K562 (cell line): ENCODE results near the gene ADNP2. TPM values are rescaled to one million over a fixed set of nuclear protein-coding genes. Genes with fewer than 3 reads are reported as not detected.

Source experiments
- ATAC-seq: fragments of 200-7000 bp; cut with Tn5 transposase; 3 replicates; pipeline ENCODE4 v1.9.1; 2020; ENCODE audit warnings: moderate library complexity
- BruUV-seq: library from RNA; stranded (reverse); fragments of 400-500 nt; replicated peaks from 2 replicates; lab custom pipeline; 2021; lab: Mats Ljungman, UMichigan
- CTCF ChIA-PET: fragments of 300-600 bp; formaldehyde crosslinking; extraction: SDS; loops from one replicate; lab custom pipeline; 2021; ENCODE audit warnings: low intra/inter-chr PET ratio; lab: Yijun Ruan, JAX
- POLR2A ChIA-PET: fragments of 300-600, 350-650 bp; sonication (Branson Sonifier 250); formaldehyde crosslinking; extraction: SDS; loops from one replicate; lab custom pipeline; 2021; ENCODE audit warnings: antibody characterized with exemption, inconsistent platforms; lab: Yijun Ruan, JAX
- DNase-seq, 4 experiments: peaks; one replicate each; pipeline versions ENCODE4 v3.0.0 to v3.0.0-alpha.2; 2011 to 2018; ENCODE audit warnings: low spot score in 3 of 4, mixed read lengths in 3 of 4; ENCODE audit errors: extremely low read depth in 1 of 4
- FAIRE-seq: peaks from 2 replicates; lab custom pipeline; 2011; peaks lifted over from hg19 to GRCh38; lab: Jason Lieb, UNC
- H2AFZ ChIP-seq: 2 replicates; pipeline ENCODE4 v1.6.0; 2011; ENCODE audit warnings: low read depth, low read length, control low read depth, inconsistent platforms
- H3K27ac ChIP-seq: fragments of 200-600 bp; 3 replicates; pipeline ENCODE4 v1.8.0; 2011; ENCODE audit warnings: low read depth, mild to moderate bottlenecking, control low read depth, inconsistent platforms, low read length, moderate library complexity, mixed read lengths; ENCODE audit errors: extremely low read depth
- H3K27me3 ChIP-seq, 2 experiments: fragments of 300-600 bp in 1 of 2; 2 replicates in 1 of 2; 3 replicates in 1 of 2; pipeline versions ENCODE4 v1.6.0 to v1.8.0; 2011; ENCODE audit warnings: inconsistent platforms in 2 of 2, low read length in 2 of 2, mild to moderate bottlenecking in 1 of 2, mixed read lengths in 1 of 2, moderate library complexity in 1 of 2; ENCODE audit not compliant: control insufficient read depth in 2 of 2, insufficient read depth in 2 of 2
- H3K36me3 ChIP-seq: fragments of 300-600 bp; 3 replicates; pipeline ENCODE4 v1.8.0; 2011; ENCODE audit warnings: mild to moderate bottlenecking, low read length, inconsistent platforms; ENCODE audit not compliant: control insufficient read depth, insufficient read depth
- H3K4me1 ChIP-seq, 2 experiments: fragments of 200-600 bp in 1 of 2; replicated peaks in 1 of 2; 2 replicates in 1 of 2; 3 replicates in 1 of 2; pipeline versions ENCODE4 v1.5.1 to v1.8.0; 2011; ENCODE audit warnings: inconsistent platforms in 2 of 2, low read length in 2 of 2, mild to moderate bottlenecking in 1 of 2, mixed read lengths in 1 of 2, moderate library complexity in 1 of 2; ENCODE audit not compliant: control insufficient read depth in 2 of 2, insufficient read depth in 2 of 2
- H3K4me2 ChIP-seq: 2 replicates; pipeline ENCODE4 v1.6.1; 2011; ENCODE audit warnings: low read length, control low read depth, inconsistent platforms, mixed read lengths; ENCODE audit not compliant: insufficient read depth
- H3K4me3 ChIP-seq: fragments of 200-600 bp; sonication (generic), shearing (Covaris generic); 2 replicates; pipeline ENCODE4 v1.5.1; 2016; ENCODE audit warnings: control low read depth, inconsistent platforms
- H3K79me2 ChIP-seq: fragments of 200-600 bp; 3 replicates; pipeline ENCODE4 v1.8.0; 2011; ENCODE audit warnings: low read length, inconsistent platforms; ENCODE audit not compliant: control insufficient read depth, insufficient read depth
- H3K9ac ChIP-seq, 2 experiments: 2 replicates each; pipeline versions ENCODE4 v1.6.0 to v1.6.1; 2011; ENCODE audit warnings: low read depth in 2 of 2, low read length in 2 of 2, control low read depth in 1 of 2, inconsistent platforms in 1 of 2, mild to moderate bottlenecking in 1 of 2, mixed read lengths in 1 of 2; ENCODE audit not compliant: insufficient read depth in 1 of 2
- H3K9me1 ChIP-seq: one replicate; pipeline ENCODE4 v1.6.0; 2011; ENCODE audit warnings: inconsistent platforms, mild to moderate bottlenecking, low read length, moderate library complexity; ENCODE audit not compliant: control insufficient read depth, insufficient read depth
- H3K9me3 ChIP-seq: replicated peaks from 2 replicates; pipeline ENCODE4 v1.5.1; 2011; ENCODE audit warnings: low read depth, low read length, inconsistent platforms; ENCODE audit not compliant: control insufficient read depth, insufficient read depth
- H4K20me1 ChIP-seq: replicated peaks from 2 replicates; pipeline ENCODE4 v1.6.1; 2011; ENCODE audit warnings: low read length, inconsistent platforms, mixed read lengths; ENCODE audit not compliant: control insufficient read depth, insufficient read depth
- ATF7 ChIP-seq: fragments of 450-650 bp; IDR thresholded peaks from 2 replicates; pipeline ENCODE4 v1.7.1; 2014; ENCODE audit warnings: mild to moderate bottlenecking, moderate library complexity
- CBX2 ChIP-seq: fragments of 200-600 bp; sonication (generic); IDR thresholded peaks from one replicate; pipeline ENCODE4 v1.6.1; 2012; ENCODE audit warnings: mild to moderate bottlenecking, low read length, inconsistent platforms; ENCODE audit not compliant: insufficient read depth, poor library complexity, severe bottlenecking
- NONO ChIP-seq, 2 experiments: fragments of 200-400 bp in 1 of 2; fragments of 450-650 bp in 1 of 2; formaldehyde crosslinking in 1 of 2; IDR thresholded peaks; 2 replicates each; pipeline ENCODE4 v1.6.1; 2017; ENCODE audit warnings: low read depth in 2 of 2, mild to moderate bottlenecking in 2 of 2, moderate library complexity in 2 of 2, low read length in 1 of 2
- POLR2G ChIP-seq: fragments of 200-400 bp; formaldehyde crosslinking; IDR thresholded peaks from 2 replicates; pipeline ENCODE4 v1.6.1; 2017; ENCODE audit warnings: low read depth, mild to moderate bottlenecking, antibody characterized with exemption, low read length, moderate library complexity
- PURB ChIP-seq: sonication (generic); formaldehyde crosslinking; IDR thresholded peaks from 2 replicates; pipeline ENCODE4 v1.9.0; 2021; ENCODE audit warnings: low read depth, mild to moderate bottlenecking, missing genetic modification reagents
- RAD21 ChIP-seq, 2 experiments: fragments of 250-450 bp in 1 of 2; fragments of 450-650 bp in 1 of 2; sonication (Bioruptor Pico) in 1 of 2; formaldehyde crosslinking in 1 of 2; IDR thresholded peaks in 1 of 2; conservative IDR thresholded peaks in 1 of 2; 2 replicates each; pipeline versions ENCODE4 v1.4.0 to v1.8.0; 2020 to 2022; ENCODE audit warnings: mild to moderate bottlenecking in 2 of 2, moderate library complexity in 1 of 2
- SP1 ChIP-seq: sonication (generic); formaldehyde crosslinking; IDR thresholded peaks from 2 replicates; pipeline ENCODE4 v1.8.1; 2022; ENCODE audit warnings: mild to moderate bottlenecking, missing genetic modification reagents
- THRAP3 ChIP-seq: fragments of 450-650 bp; IDR thresholded peaks from 2 replicates; pipeline ENCODE4 v1.6.1; 2016; ENCODE audit warnings: mild to moderate bottlenecking, inconsistent platforms, borderline replicate concordance
- ZFP30 ChIP-seq: fragments of 250-450 bp; sonication (Bioruptor Pico); IDR thresholded peaks from 2 replicates; pipeline ENCODE4 v1.8.0; 2022; ENCODE audit warnings: moderate library complexity, mild to moderate bottlenecking, inconsistent platforms, borderline replicate concordance
- ZNF75A ChIP-seq: fragments of 450-650 bp; formaldehyde crosslinking; IDR thresholded peaks from 2 replicates; pipeline ENCODE4 v1.4.0; 2020; ENCODE audit warnings: mild to moderate bottlenecking
- whole genome bisulfite sequencing: fragments of 100-300 bp; shearing (Covaris generic); methylation state at CpG from one replicate; pipeline ENCODE4 v1.1.6; 2016; ENCODE audit warnings: low coverage, mixed read lengths; ENCODE audit not compliant: insufficient coverage; ENCODE audit errors: missing lambda C conversion rate; 5-methylcytosine and 5-hydroxymethylcytosine counted together
- in situ Hi-C: fragments of 300-500 bp; cut with MboI; formaldehyde crosslinking; loops from 4 replicates; pipeline ENCODE4 v1.15.0; 2018; ENCODE audit warnings: inconsistent platforms, mixed read lengths
- intact Hi-C: fragments of 100-400 bp; cut with micrococcal nuclease; formaldehyde crosslinking; loops from 2 replicates; pipeline ENCODE4 v1.14.2; 2022
- polyA plus RNA-seq, 8 experiments: library from polyadenylated mRNA; depleted of rRNA in 4 of 8; stranded (reverse) in 5 of 8; unstranded in 3 of 8; fragments of >200 nt; fragmentation: Nextera tagmentation in 2 of 8; fragmentation: Illumina TruSeq in 1 of 8; extraction: Ambion mirVana in 2 of 8; extraction: Trizol in 1 of 8; gene quantifications; 2 replicates each; pipeline versions ENCODE4 v1.2.1 to v1.2.3, GENCODE V29; 2011 to 2014; ENCODE audit warnings: inconsistent platforms in 1 of 8, missing spikeins in 1 of 8
- total RNA-seq, 7 experiments: library from RNA; depleted of rRNA in 6 of 7; stranded (reverse); fragments of >200 nt in 6 of 7; fragmentation: Illumina TruSeq in 2 of 7; extraction: Trizol in 2 of 7; gene quantifications; 2 replicates each; pipeline versions ENCODE4 v1.2.1 to v1.2.3, GENCODE V29; 2011 to 2021; ENCODE audit warnings: low replicate concordance in 1 of 7

The ADNP2 gene
- total and polyA plus RNA-seq, 9 of the 15 experiments (the other 6 are each of a cell fraction or from before 2014, with no cell fraction given): 5.8 to 24.3 (median 16.0) TPM

GRCh38 chr18:80180778-80181564 lies 71.9 kb downstream of the ADNP2 start:
- CTCF ChIA-PET: no interaction called here
- WGBS: 5% methylated on average over 28 of the region's 33 CpGs

DNA sequence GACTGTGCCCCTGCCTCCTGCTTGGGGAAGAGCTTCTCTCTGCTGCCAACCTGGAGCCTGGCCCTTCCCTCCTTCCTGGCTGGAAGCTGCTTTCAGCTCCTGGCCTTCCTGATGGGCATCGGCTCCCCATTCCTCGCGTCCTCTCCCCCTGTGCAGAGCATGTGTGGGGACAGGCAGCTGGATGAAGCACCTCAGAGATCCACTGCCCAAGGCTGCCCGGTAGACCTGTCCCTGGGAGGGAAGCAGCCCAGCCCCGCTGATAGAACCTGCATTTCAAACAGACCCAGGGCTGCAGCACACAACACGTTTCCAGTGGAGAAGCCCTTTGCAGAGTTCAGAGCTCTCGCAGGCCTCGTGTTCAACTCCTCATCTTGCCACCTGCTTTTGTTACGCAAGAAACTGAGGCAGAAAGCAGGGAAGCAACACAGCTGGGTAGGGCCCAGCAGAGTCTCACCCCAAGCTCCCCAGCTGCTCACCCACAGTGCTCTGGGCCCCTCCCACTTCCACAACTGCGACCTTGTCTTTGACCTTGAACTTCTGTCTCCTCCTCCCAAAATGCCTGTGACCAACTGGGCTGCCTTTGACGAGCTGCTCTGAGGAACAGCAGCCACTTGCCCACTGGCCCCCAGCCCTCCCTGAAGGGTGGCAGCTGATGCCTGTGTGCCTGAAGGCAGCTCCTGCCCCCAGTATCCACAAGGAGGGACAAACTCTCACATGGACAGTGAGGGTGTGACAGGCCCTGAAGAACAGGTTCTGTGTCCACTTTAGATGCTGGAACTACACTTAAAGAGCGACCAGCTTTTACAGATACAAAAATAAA lies 72.8 kb downstream of the ADNP2 start:
- no peak for FAIRE-seq
- 3% methylated on average over 7 of the region's 12 CpGs for WGBS
- Histone ChIP-seq H3K4me1 (no peaks in the 10 kb centered on the region), H3K9me3 (no peaks in the 10 kb centered on the region), H3K27ac (no peak overlapping the region), H3K36me3 (no peaks in the 10 kb centered on the region), H3K79me2 (no peaks in the 10 kb centered on the region), H4K20me1 (0 out of 2 replicates have a peak, but pooled peaks cover 3% of the 10 kb centered on the region), H3K27me3 (peaks cover 18 to 83% of the 10 kb centered on the region in 2 experiments; a peak in 4 of 5 replicates), H3K9me1 (no peaks in the 10 kb centered on the region), H3K4me2 (no peak overlapping the region), H3K4me3 (no peak overlapping the region), H3K9ac (no peak overlapping the region), H2AFZ (no peak overlapping the region)
- intact Hi-C loops: no loop called here
- no TSS peak for BruUV-seq
- ChIA-PET CTCF (no interaction called here), POLR2A (interaction anchor here (0.7 to 0.9 kb wide), 3 partner anchors 9 to 41 kb away, joined by 3 read pairs; no protein-coding TSS in a partner anchor)
- in situ Hi-C loops: no loop called here
- no peak for TF ChIP-seq ZFP30
- no peak for TF ChIP-seq THRAP3
- TF ChIP-seq ATF7: no peak
- no peak for TF ChIP-seq ZNF75A (CRISPR knock-in tag)
- TF ChIP-seq SP1: no peak
- no peak for TF ChIP-seq RAD21 (CRISPR knock-in tag; conservative IDR thresholded peaks at IDR 0.05 in 1 of 2, IDR thresholded peaks at IDR 0.05 in 1 of 2)
- no peak for TF ChIP-seq PURB (CRISPR knock-in tag)
- no peak for ATAC-seq
- DNase-seq: no peak

More at GRCh38 chr18:80180778-80181564, 71.9 kb downstream of the ADNP2 start:
- H3K4me1 ChIP-seq: no peaks in the 10 kb centered on the region
- POLR2A ChIA-PET: no interaction called here
- no peak overlapping the region for H3K4me3 ChIP-seq
- FAIRE-seq (no peak), DNase-seq (no peak), ATAC-seq (no peak)
- H3K9me1 ChIP-seq: no peaks in the 10 kb centered on the region
- no peak overlapping the region for H3K4me2 ChIP-seq
- no peak overlapping the region for H3K27ac ChIP-seq
- no peaks in the 10 kb centered on the region for H3K36me3 ChIP-seq
- intact Hi-C loops: no loop called here
- 0 out of 2 replicates have a peak, but pooled peaks cover 3% of the 10 kb centered on the region for H4K20me1 ChIP-seq
- in situ Hi-C loops: no loop called here
- no peak overlapping the region for H2AFZ ChIP-seq
- no peak overlapping the region for H3K9ac ChIP-seq
- no peaks in the 10 kb centered on the region for H3K79me2 ChIP-seq
- peaks cover 18 to 83% of the 10 kb centered on the region in 2 experiments; a peak in 4 of 5 replicates for H3K27me3 ChIP-seq
- no peaks in the 10 kb centered on the region for H3K9me3 ChIP-seq
- no TSS peak for BruUV-seq
- TF ChIP-seq NONO (IDR thresholded peaks at IDR 0.05; ENCODE audit: low read depth in 2 of 2, low read length in 1 of 2) (no peak), POLR2G (no peak), CBX2 (no peak)
